Spleen (tissue), 11 donors: Measurements from ENCODE around the gene SPON1. TPM values are rescaled to one million over a fixed set of nuclear protein-coding genes. Genes with fewer than 3 reads are reported as not detected.
"Not testable (repeated sequence)": the region's sequence is repeated elsewhere in the genome, so short reads cannot be mapped to it uniquely, and the experiment has no call there.

ENCODE experiments used
- DNase-seq: peaks from one replicate; pipeline ENCODE4 v3.0.0-alpha.2; 2020
- H3K27ac ChIP-seq, 8 donors: fragments of 200-600 bp; sonication (generic) in 7 of 8; 1 replicate in 4 of 8; 2 replicates in 4 of 8; pipeline versions ENCODE4 v1.5.0 to v1.8.0; 2016 to 2021; ENCODE audit warnings: inconsistent platforms in 4 of 8, mild to moderate bottlenecking in 4 of 8, moderate library complexity in 1 of 8
- H3K27me3 ChIP-seq, 7 donors: fragments of 200-600 bp; sonication (generic) in 6 of 7; replicated peaks in 1 of 7; 1 replicate in 4 of 7; 2 replicates in 3 of 7; pipeline versions ENCODE4 v1.5.0 to v1.8.0; 2016 to 2021; ENCODE audit warnings: inconsistent platforms in 3 of 7, mild to moderate bottlenecking in 1 of 7
- H3K36me3 ChIP-seq, 6 donors: fragments of 200-600 bp; sonication (generic) in 5 of 6; 1 replicate in 4 of 6; 2 replicates in 2 of 6; pipeline versions ENCODE4 v1.5.0 to v1.8.0; 2016 to 2021; ENCODE audit warnings: inconsistent platforms in 2 of 6
- H3K4me1 ChIP-seq, 6 donors: fragments of 200-600 bp; sonication (generic) in 5 of 6; 1 replicate in 3 of 6; 2 replicates in 3 of 6; pipeline versions ENCODE4 v1.5.0 to v1.8.0; 2016 to 2021; ENCODE audit warnings: inconsistent platforms in 3 of 6
- H3K4me3 ChIP-seq, 8 donors: fragments of 200-600 bp; sonication (generic) in 7 of 8; 1 replicate in 4 of 8; 2 replicates in 4 of 8; pipeline versions ENCODE4 v1.5.0 to v1.8.0; 2016 to 2021; ENCODE audit warnings: inconsistent platforms in 4 of 8, mild to moderate bottlenecking in 4 of 8, moderate library complexity in 2 of 8
- H3K9me3 ChIP-seq, 8 donors: fragments of 200-600 bp; sonication (generic) in 7 of 8; 1 replicate in 4 of 8; 2 replicates in 4 of 8; pipeline versions ENCODE4 v1.5.0 to v1.8.0; 2016 to 2021; ENCODE audit warnings: inconsistent platforms in 4 of 8
- CTCF ChIP-seq, 11 experiments: fragments of 200-600 bp in 7 of 11; fragments of 450-650 bp in 4 of 11; sonication (generic) in 4 of 11; IDR thresholded peaks in 8 of 11; conservative IDR thresholded peaks in 3 of 11; 1 replicate in 7 of 11; 2 replicates in 4 of 11; pipeline versions ENCODE4 v1.4.0 to v1.8.0; 2016 to 2021; ENCODE audit warnings: antibody characterized with exemption in 11 of 11, inconsistent platforms in 4 of 11, mild to moderate bottlenecking in 1 of 11
- POLR2A ChIP-seq, 3 donors: fragments of 450-650 bp; IDR thresholded peaks; one replicate each; pipeline ENCODE4 v1.5.1; 2017; ENCODE audit warnings: antibody characterized with exemption in 3 of 3, mild to moderate bottlenecking in 1 of 3
- POLR2AphosphoS5 ChIP-seq, 3 donors: sonication (generic); formaldehyde crosslinking; IDR thresholded peaks; one replicate each; pipeline ENCODE4 v1.5.1; 2017; ENCODE audit warnings: antibody characterized with exemption in 3 of 3
- WGBS, 5 donors: extraction: QIAGEN DNeasy Blood & Tissue Kit in 3 of 5; methylation state at CpG; one replicate each; pipeline versions ENCODE4 v1.1.5 to v1.1.7; 2013 to 2018; 5-methylcytosine and 5-hydroxymethylcytosine counted together
- intact Hi-C: fragments of 100-400 bp; cut with DNase I; formaldehyde crosslinking; loops from one replicate; pipeline ENCODE4 v1.15.0; 2023; ENCODE audit warnings: low total_unique reads
- polyA plus RNA-seq, 3 donors: library from polyadenylated mRNA; stranded (reverse); fragments of 200-250 nt; gene quantifications; one replicate each; pipeline ENCODE4 v1.2.1, GENCODE V29; 2013
- total RNA-seq, 7 donors: library from RNA; depleted of rRNA in 3 of 7; stranded (reverse); fragments of >200 nt in 3 of 7; fragmentation: NEBNext Ultra II Directional in 4 of 7; extraction: Animal tissue kit (Norgen Biotek cat#: 25700) in 4 of 7; gene quantifications; one replicate each; pipeline versions ENCODE4 v1.1.0 to v1.2.1, GENCODE V29; 2016 to 2021
- donor health status: healthy with polysubstance abuse.
- donor health status: DM: no; HTN: no; CAD: no; lungs with moderate emphysema.
- donor health status: DM: no; HTN: no; CAD: no.
- donor health status: Bipolar disorder and iron deficiency.
- donor health status: healthy.
- donor health status: DM: no; HTN: no; CAD: no.
- donor health status: DM: yes; HTN: yes; CAD: no.

Gene SPON1
- total and polyA plus RNA-seq, 10 donors, result 0.72 to 99.2 (median 10.1) TPM

GRCh38 chr11:14158393-14158792 is 195.9 kb downstream of the SPON1 start:
- intact Hi-C loops, result no loop called here
- Histone ChIP-seq H3K4me1 (no peaks in the 10 kb centered on the region), H3K36me3 (no peaks in the 10 kb centered on the region), H3K9me3 (peaks cover 10 to 47% (median 43%) of the 10 kb centered on the region in 8 donors), H3K27ac (no peak overlapping the region), H3K4me3 (no peak overlapping the region), H3K27me3 (no peaks in the 10 kb centered on the region)
- DNase-seq, result no peak
- TF ChIP-seq CTCF (IDR thresholded peaks at IDR 0.05 in 8 of 11, conservative IDR thresholded peaks at IDR 0.05 in 3 of 11) (no peak), POLR2AphosphoS5 (IDR thresholded peaks at IDR 0.05) (no peak), POLR2A (IDR thresholded peaks at IDR 0.05) (no peak)
- 82 to 95% (median 85%) methylated on average over 1 of the region's 1 CpG for WGBS, 5 donors

GRCh38 chr11:14163576-14163975 is 201.1 kb downstream of the SPON1 start:
- TF ChIP-seq POLR2A (IDR thresholded peaks at IDR 0.05), result no peak
- no peak for TF ChIP-seq CTCF (IDR thresholded peaks at IDR 0.05 in 8 of 11, conservative IDR thresholded peaks at IDR 0.05 in 3 of 11)
- no peak for TF ChIP-seq POLR2AphosphoS5 (IDR thresholded peaks at IDR 0.05)
- no peaks in the 10 kb centered on the region for H3K4me1 ChIP-seq
- H3K9me3 ChIP-seq, result peaks cover 0 to 30% (median 23%) of the 10 kb centered on the region in 8 donors
- WGBS, 5 donors, result 83 to 95% (median 87%) methylated on average over 2 of the region's 2 CpGs
- H3K27ac ChIP-seq, result no peak overlapping the region
- H3K36me3 ChIP-seq, result no peaks in the 10 kb centered on the region
- H3K27me3 ChIP-seq, result no peaks in the 10 kb centered on the region
- H3K4me3 ChIP-seq, result no peak overlapping the region
- intact Hi-C loops, result no loop called here
- no peak for DNase-seq

- H3K36me3 ChIP-seq, DNase-seq, H3K4me3 ChIP-seq, H3K9me3 ChIP-seq, intact Hi-C loops, H3K27ac ChIP-seq, H3K27me3 ChIP-seq, H3K4me1 ChIP-seq: not testable (repeated sequence)
- WGBS, 5 donors, result 87 to 92% (median 89%) methylated on average over 7 of the region's 7 CpGs
These were observed 211.2 kb downstream of the SPON1 start for GRCh38 chr11:14173679-14174078.

GRCh38 chr11:14179116-14179820 is 216.7 kb downstream of the SPON1 start:
- H3K27me3 ChIP-seq, result no peaks in the 10 kb centered on the region
- no peaks in the 10 kb centered on the region for H3K9me3 ChIP-seq
- no peak overlapping the region for H3K4me3 ChIP-seq
- DNase-seq, result no peak
- 66 to 86% (median 72%) methylated on average over 4 of the region's 4 CpGs for WGBS, 5 donors
- H3K27ac ChIP-seq, result no peak overlapping the region
- intact Hi-C loops, result no loop called here
- no peaks in the 10 kb centered on the region for H3K4me1 ChIP-seq
- TF ChIP-seq POLR2A (IDR thresholded peaks at IDR 0.05) (no peak), POLR2AphosphoS5 (IDR thresholded peaks at IDR 0.05) (no peak), CTCF (IDR thresholded peaks at IDR 0.05 in 8 of 11, conservative IDR thresholded peaks at IDR 0.05 in 3 of 11) (no peak)
- no peaks in the 10 kb centered on the region for H3K36me3 ChIP-seq
